Esophagus (tissue), 2 donors: ENCODE measurements around the gene UMPS. TPM values are rescaled to one million over a fixed set of nuclear protein-coding genes. Genes with fewer than 3 reads are reported as not detected.
A peak's percentile ranks its signal among the peaks of the same experiment; 100 is the strongest.

Experiments used
- H3K27ac ChIP-seq, 2 donors: one replicate each; pipeline ENCODE4 v1.5.1; 2013; ENCODE audit warnings: low read depth in 2 of 2, mild to moderate bottlenecking in 2 of 2, inconsistent platforms in 1 of 2, low read length in 1 of 2, moderate library complexity in 1 of 2
- H3K27me3 ChIP-seq, 2 donors: one replicate each; pipeline ENCODE4 v1.6.1; 2013; ENCODE audit warnings: low read length in 2 of 2, control low read depth in 1 of 2, mild to moderate bottlenecking in 1 of 2; ENCODE audit not compliant: insufficient read depth in 2 of 2, control insufficient read depth in 1 of 2
- H3K36me3 ChIP-seq, 2 donors: one replicate each; pipeline ENCODE4 v1.6.1; 2013; ENCODE audit warnings: low read length in 1 of 2; ENCODE audit not compliant: control insufficient read depth in 2 of 2, insufficient read depth in 2 of 2
- H3K4me1 ChIP-seq, 2 donors: one replicate each; pipeline ENCODE4 v1.6.1; 2013; ENCODE audit warnings: low read length in 1 of 2; ENCODE audit not compliant: control insufficient read depth in 2 of 2, insufficient read depth in 2 of 2
- H3K4me3 ChIP-seq, 2 donors: one replicate each; pipeline ENCODE4 v1.5.1; 2013; ENCODE audit warnings: low read length in 2 of 2, mild to moderate bottlenecking in 2 of 2, low read depth in 1 of 2, moderate library complexity in 1 of 2
- H3K9me3 ChIP-seq, 2 donors: one replicate each; pipeline ENCODE4 v1.6.1; 2013; ENCODE audit warnings: mild to moderate bottlenecking in 2 of 2, low read depth in 1 of 2, low read length in 1 of 2, moderate library complexity in 1 of 2; ENCODE audit not compliant: control insufficient read depth in 2 of 2, insufficient read depth in 1 of 2
- whole genome bisulfite sequencing, 2 donors: extraction: QIAGEN DNeasy Blood & Tissue Kit; methylation state at CpG; one replicate each; pipeline ENCODE4 v1.1.7; 2013; 5-methylcytosine and 5-hydroxymethylcytosine counted together
- polyA plus RNA-seq, 2 donors: library from polyadenylated mRNA; stranded (reverse); fragments of 200-250 nt; gene quantifications; one replicate each; pipeline ENCODE4 v1.2.3, GENCODE V29; 2013
- donor health status: healthy with polysubstance abuse.
- donor health status: Bipolar disorder and iron deficiency.

Gene UMPS
- polyA plus RNA-seq, 2 donors: 9.9 to 26.1 TPM

DNA sequence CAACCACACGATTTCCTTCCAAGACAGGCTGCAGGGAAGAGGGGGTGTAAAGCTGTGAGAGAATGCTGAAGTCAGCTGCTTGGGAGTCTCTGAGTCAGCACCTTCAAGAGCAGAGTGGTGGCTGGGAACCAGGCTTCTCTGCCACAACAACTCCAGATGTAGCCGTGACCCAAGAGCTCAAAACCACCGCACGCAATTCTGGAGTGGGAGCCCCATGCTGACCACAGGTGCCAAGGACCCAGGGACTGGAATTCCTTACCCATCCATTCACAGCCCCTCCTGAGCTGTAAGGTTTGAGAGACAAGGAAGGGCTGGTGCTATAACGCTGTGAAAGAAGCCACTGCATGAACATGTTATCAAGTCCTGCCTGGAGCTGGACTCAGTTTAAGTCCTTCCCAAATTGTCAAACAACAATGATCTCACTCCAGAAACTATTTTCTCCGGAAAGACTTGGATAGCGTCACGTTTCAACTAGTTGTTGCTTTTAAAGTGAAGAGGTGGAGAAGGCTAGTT, 61.4 kb downstream of the UMPS start:
- Histone ChIP-seq H3K36me3 (peaks cover 0 to 10% of the 10 kb centered on the region in 2 donors), H3K9me3 (no peaks in the 10 kb centered on the region), H3K27ac (peak overlapping the region; percentile 57 to 87), H3K27me3 (no peaks in the 10 kb centered on the region), H3K4me1 (peaks cover 0 to 14% of the 10 kb centered on the region in 2 donors), H3K4me3 (no peak overlapping the region)
- 34 to 49% methylated on average over 8 of the region's 8 CpGs for WGBS, 2 donors

DNA sequence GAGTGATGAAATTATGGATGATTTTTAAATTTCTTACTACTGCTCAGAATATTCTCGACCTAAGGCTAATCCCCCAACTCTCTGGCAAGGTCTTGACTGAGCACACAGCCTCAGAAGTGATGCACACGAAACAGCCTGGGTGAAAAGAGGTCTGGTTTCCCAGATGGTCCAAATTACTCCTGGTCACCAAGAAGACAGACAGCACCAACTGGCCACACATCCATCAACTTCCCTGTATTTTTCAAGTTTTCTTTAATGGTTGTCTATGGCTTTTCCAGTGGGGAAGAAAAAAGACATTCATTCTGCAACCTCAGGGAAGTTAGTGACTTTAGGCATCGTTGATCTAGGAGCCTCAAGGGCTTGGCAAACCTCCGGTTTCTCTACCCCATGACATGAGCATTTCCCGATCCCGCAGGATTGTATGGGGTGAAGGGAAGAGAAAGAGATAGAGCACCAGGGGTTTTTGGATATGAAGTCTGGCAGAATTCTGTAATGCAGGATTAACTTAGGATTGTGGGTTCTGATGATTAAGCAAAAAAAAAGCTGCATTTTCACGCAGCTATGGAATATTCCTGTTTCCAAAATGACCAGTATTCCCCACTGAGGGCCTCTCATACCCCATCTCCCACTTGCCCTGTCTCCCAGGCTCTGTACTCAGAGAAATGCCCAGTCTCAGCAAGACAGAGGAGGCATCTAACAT, 62.2 kb downstream of the UMPS start:
- WGBS, 2 donors: 71 to 79% methylated on average over 7 of the region's 7 CpGs
- H3K4me3 ChIP-seq: no peak overlapping the region
- H3K27me3 ChIP-seq: no peaks in the 10 kb centered on the region
- peak overlapping the region; percentile 72 to 94 for H3K27ac ChIP-seq
- H3K36me3 ChIP-seq: peaks cover 0 to 10% of the 10 kb centered on the region in 2 donors
- H3K9me3 ChIP-seq: no peaks in the 10 kb centered on the region
- H3K4me1 ChIP-seq: peaks cover 0 to 14% of the 10 kb centered on the region in 2 donors

DNA sequence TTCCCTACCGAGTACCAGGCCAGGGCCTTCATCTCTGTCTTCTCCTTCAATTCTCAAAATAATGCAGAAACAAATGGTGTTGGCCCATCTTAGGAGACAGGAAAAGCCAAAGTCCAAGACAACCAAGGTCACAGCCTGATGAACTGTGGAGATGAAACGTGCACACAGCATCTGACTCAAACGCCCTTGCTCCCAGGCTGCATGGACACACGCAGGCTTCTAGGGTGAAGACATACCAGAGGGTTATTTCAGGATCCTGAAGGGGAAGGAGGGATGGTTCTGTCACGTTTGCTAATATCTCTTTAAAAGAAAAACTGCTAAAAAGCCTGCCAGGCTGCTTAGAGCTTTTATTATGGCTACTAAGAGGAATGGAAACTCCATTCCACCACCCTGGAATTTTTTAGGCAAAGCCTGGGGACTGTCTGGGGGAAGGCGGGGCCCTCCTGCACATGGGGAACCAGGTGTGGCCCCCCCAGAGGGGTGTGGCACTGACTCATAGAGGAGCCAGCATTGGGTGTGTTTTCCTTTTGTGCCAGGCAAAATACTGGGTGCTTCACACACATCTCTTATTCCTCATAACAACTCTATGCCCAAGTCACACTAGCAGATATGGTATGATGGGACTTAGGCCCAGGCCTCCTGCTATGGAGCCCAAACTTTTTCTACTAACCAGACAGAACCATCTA, 62.9 kb downstream of the UMPS start:
- peaks cover 0 to 10% of the 10 kb centered on the region in 2 donors for H3K36me3 ChIP-seq
- peak overlapping the region; percentile 72 to 94 for H3K27ac ChIP-seq
- 50 to 57% methylated on average over 6 of the region's 6 CpGs for WGBS, 2 donors
- H3K9me3 ChIP-seq: no peaks in the 10 kb centered on the region
- H3K4me1 ChIP-seq: peaks cover 0 to 14% of the 10 kb centered on the region in 2 donors
- H3K4me3 ChIP-seq: no peak overlapping the region
- H3K27me3 ChIP-seq: no peaks in the 10 kb centered on the region

DNA sequence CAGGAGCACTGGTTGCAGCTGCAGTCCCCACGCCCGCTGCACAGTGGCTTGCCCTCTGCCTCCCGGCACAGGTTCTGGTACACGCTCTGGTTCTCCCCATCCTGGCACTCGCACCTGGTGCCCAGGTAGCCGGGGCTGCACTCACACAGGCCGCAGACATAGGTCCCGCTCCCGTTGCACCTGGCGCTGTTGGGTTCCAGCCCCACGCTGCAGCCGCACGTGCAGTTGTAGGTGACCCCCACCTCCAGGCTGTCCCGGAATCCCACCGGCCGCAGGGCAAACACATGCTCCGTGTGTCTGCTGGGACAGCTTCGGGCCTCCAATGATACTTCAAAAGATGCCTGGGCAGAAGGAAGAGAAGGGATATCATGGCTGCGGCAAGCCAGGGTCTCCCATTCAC, 66.2 kb downstream of the UMPS start:
- Histone ChIP-seq H3K4me3 (no peak overlapping the region), H3K27ac (no peak overlapping the region), H3K9me3 (no peaks in the 10 kb centered on the region), H3K27me3 (no peaks in the 10 kb centered on the region), H3K36me3 (peaks cover 0 to 12% of the 10 kb centered on the region in 2 donors), H3K4me1 (peaks cover 3 to 11% of the 10 kb centered on the region in 2 donors)
- WGBS, 2 donors: 92 to 95% methylated on average over 19 of the region's 19 CpGs

DNA sequence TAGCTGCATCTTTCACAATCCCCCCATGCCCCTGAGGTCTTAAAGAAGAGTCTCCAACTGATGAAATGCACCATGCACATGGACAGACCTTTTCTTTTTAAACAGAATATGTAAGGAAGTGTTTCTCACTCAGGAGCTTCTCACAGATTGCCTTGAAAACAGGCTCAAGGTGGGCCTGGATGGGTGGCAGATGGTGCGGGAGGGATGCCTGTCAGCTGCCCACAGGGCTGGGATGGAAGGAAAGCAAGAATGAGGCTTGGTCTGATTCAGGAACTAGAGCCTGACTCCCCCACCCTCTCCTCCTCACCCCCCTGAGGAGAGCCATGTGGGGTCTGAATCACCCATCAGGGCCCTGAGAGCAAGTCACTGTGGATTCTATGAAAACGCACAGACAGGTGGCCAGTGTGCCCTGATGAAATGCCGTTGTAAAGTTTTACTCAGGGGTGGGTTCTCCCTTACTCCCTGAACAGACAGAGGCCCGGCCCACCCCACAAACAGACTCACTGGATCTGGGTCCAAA, 67.2 kb downstream of the UMPS start:
- Histone ChIP-seq H3K27ac (no peak overlapping the region), H3K9me3 (no peaks in the 10 kb centered on the region), H3K36me3 (peaks cover 0 to 17% of the 10 kb centered on the region in 2 donors), H3K27me3 (no peaks in the 10 kb centered on the region), H3K4me3 (no peak overlapping the region), H3K4me1 (peaks cover 3 to 8% of the 10 kb centered on the region in 2 donors)
- WGBS, 2 donors: 84 to 91% methylated on average over 4 of the region's 4 CpGs

Other genes starting within 250 kb of the UMPS start
- 10 to 100 TPM; 19.5 to 39.6 TPM for gene ITGB5, start 156.9 kb downstream of the UMPS start, polyA plus RNA-seq
- under 1 TPM in 1 of 2 donors, not detected in 1; 0.14 TPM for gene MUC13, start 204.3 kb downstream of the UMPS start, polyA plus RNA-seq